Thyroid gland (tissue), 4 donors: Measurements from ENCODE around the gene EOLA2. TPM values are rescaled to one million over a fixed set of nuclear protein-coding genes. Genes with fewer than 3 reads are reported as not detected.

Experiments
- DNase-seq, 2 donors: peaks; one replicate each; pipeline ENCODE4 v3.0.0-alpha.2; 2019
- H3K27ac ChIP-seq, 3 donors: fragments of 200-600 bp; sonication (generic); 1 replicate in 2 of 3; 2 replicates in 1 of 3; pipeline ENCODE4 v1.5.1; 2016 to 2019; ENCODE audit warnings: mild to moderate bottlenecking in 1 of 3, moderate library complexity in 1 of 3
- H3K27me3 ChIP-seq: fragments of 200-600 bp; sonication (generic); one replicate; pipeline ENCODE4 v1.5.1; 2019
- H3K36me3 ChIP-seq, 2 donors: fragments of 200-600 bp; sonication (generic); one replicate each; pipeline ENCODE4 v1.5.1; 2016 to 2019
- H3K4me1 ChIP-seq, 2 donors: fragments of 200-600 bp; sonication (generic); one replicate each; pipeline ENCODE4 v1.5.1; 2017 to 2019
- H3K4me3 ChIP-seq, 3 donors: fragments of 200-600 bp; sonication (generic); replicated peaks in 1 of 3; 1 replicate in 2 of 3; 2 replicates in 1 of 3; pipeline ENCODE4 v1.5.1; 2016; ENCODE audit warnings: mild to moderate bottlenecking in 1 of 3
- H3K9me3 ChIP-seq: fragments of 200-600 bp; sonication (generic); one replicate; pipeline ENCODE4 v1.5.1; 2017
- CTCF ChIP-seq, 6 experiments: fragments of 200-600 bp in 3 of 6; fragments of 450-650 bp in 3 of 6; sonication (generic) in 3 of 6; IDR thresholded peaks; one replicate each; pipeline ENCODE4 v1.5.1; 2016 to 2019; ENCODE audit warnings: antibody characterized with exemption in 6 of 6, mild to moderate bottlenecking in 2 of 6, inconsistent platforms in 1 of 6, moderate library complexity in 1 of 6
- POLR2A ChIP-seq, 2 donors: fragments of 450-650 bp; IDR thresholded peaks; one replicate each; pipeline ENCODE4 v1.6.1; 2017; ENCODE audit warnings: antibody characterized with exemption in 2 of 2, mild to moderate bottlenecking in 2 of 2, moderate library complexity in 1 of 2
- WGBS, 2 donors: methylation state at CpG; one replicate each; pipeline ENCODE4 v1.1.5; 2017; 5-methylcytosine and 5-hydroxymethylcytosine counted together
- intact Hi-C: fragments of 100-400 bp; cut with DNase I; formaldehyde crosslinking; loops from one replicate; pipeline ENCODE4 v1.15.1; 2023
- total RNA-seq, 4 donors: library from RNA; depleted of rRNA; stranded (reverse); fragments of >200 nt; gene quantifications; one replicate each; pipeline ENCODE4 v1.2.3, GENCODE V29; 2016

EOLA2 gene
- total RNA-seq, 4 donors from 2014 or later, result 21.2 to 28.2 (median 25.9) TPM

GRCh38 chrX:149962859-149963757 is 24.8 kb upstream of the EOLA2 start:
- DNase-seq, result peak; percentile 37 to 49
- intact Hi-C loops, result no loop called here
- no peaks in the 10 kb centered on the region for H3K4me1 ChIP-seq
- H3K27me3 ChIP-seq, result no peaks in the 10 kb centered on the region
- peak in 4 of 6 experiments; percentile 34 to 51 (median 48) for TF ChIP-seq CTCF (IDR thresholded peaks at IDR 0.05)
- TF ChIP-seq POLR2A (IDR thresholded peaks at IDR 0.05), result no peak
- H3K4me3 ChIP-seq, result no peak overlapping the region
- WGBS, 2 donors, result 32 to 57% methylated on average over 6 to 9 of the region's 9 CpGs
- no peaks in the 10 kb centered on the region for H3K36me3 ChIP-seq
- no peaks in the 10 kb centered on the region for H3K9me3 ChIP-seq
- H3K27ac ChIP-seq, result no peak overlapping the region

- Histone ChIP-seq H3K4me3 (no peak overlapping the region), H3K4me1 (no peaks in the 10 kb centered on the region), H3K27me3 (no peaks in the 10 kb centered on the region), H3K36me3 (no peaks in the 10 kb centered on the region), H3K27ac (no peak overlapping the region), H3K9me3 (no peaks in the 10 kb centered on the region)
- DNase-seq, result no peak
- intact Hi-C loops, result no loop called here
- TF ChIP-seq CTCF (IDR thresholded peaks at IDR 0.05) (no peak), POLR2A (IDR thresholded peaks at IDR 0.05) (no peak)
Measured at GRCh38 chrX:149962010-149962409, 23.7 kb upstream of the EOLA2 start.

GRCh38 chrX:149961572-149961971 is 23.3 kb upstream of the EOLA2 start:
- DNase-seq, result no peak
- Histone ChIP-seq H3K36me3 (no peaks in the 10 kb centered on the region), H3K4me3 (no peak overlapping the region), H3K27ac (no peak overlapping the region), H3K27me3 (no peaks in the 10 kb centered on the region), H3K4me1 (no peaks in the 10 kb centered on the region), H3K9me3 (no peaks in the 10 kb centered on the region)
- TF ChIP-seq CTCF (IDR thresholded peaks at IDR 0.05) (no peak), POLR2A (IDR thresholded peaks at IDR 0.05) (no peak)
- 90 to 95% methylated on average over 2 of the region's 2 CpGs for WGBS, 2 donors
- intact Hi-C loops, result no loop called here

- Histone ChIP-seq H3K27me3 (no peaks in the 10 kb centered on the region), H3K36me3 (no peaks in the 10 kb centered on the region), H3K4me1 (peaks cover 0 to 4% of the 10 kb centered on the region in 2 donors), H3K27ac (no peak overlapping the region), H3K9me3 (no peaks in the 10 kb centered on the region), H3K4me3 (no peak overlapping the region)
- WGBS, 2 donors, result 6 to 28% methylated on average over 1 of the region's 1 CpG
- DNase-seq, result peak; percentile 8
- TF ChIP-seq POLR2A (IDR thresholded peaks at IDR 0.05), result no peak
- peak in 3 of 6 experiments; percentile 30 to 42 (median 36) for TF ChIP-seq CTCF (IDR thresholded peaks at IDR 0.05)
- intact Hi-C loops, result no loop called here
Measured at GRCh38 chrX:149950681-149951080, 12.4 kb upstream of the EOLA2 start.

- Histone ChIP-seq H3K27me3 (no peaks in the 10 kb centered on the region), H3K36me3 (no peaks in the 10 kb centered on the region), H3K9me3 (no peaks in the 10 kb centered on the region), H3K4me1 (peaks cover 0 to 4% of the 10 kb centered on the region in 2 donors), H3K4me3 (no peak overlapping the region), H3K27ac (peak overlapping the region in 1 of 3 donors; percentile 20)
- TF ChIP-seq POLR2A (IDR thresholded peaks at IDR 0.05) (no peak), CTCF (IDR thresholded peaks at IDR 0.05) (no peak)
- no peak for DNase-seq
- 74 to 79% methylated on average over 5 of the region's 6 CpGs for WGBS, 2 donors
- intact Hi-C loops, result no loop called here
Measured at GRCh38 chrX:149949743-149950436, 11.6 kb upstream of the EOLA2 start.
